ENCODE data around the gene CMPK2. TPM values are rescaled to one million over a fixed set of nuclear protein-coding genes. Genes with fewer than 3 reads are reported as not detected.

The CMPK2 gene
- total and polyA plus RNA-seq, 7 experiments from 2014 or later = 4.0 to 63.0 (median 6.6) TPM

- ChIA-PET POLR2A (no interaction called here), CTCF (no interaction called here)
- Histone ChIP-seq H3K27me3 (ENCODE audit: control insufficient read depth in 2 of 2, insufficient read depth in 2 of 2, low read length in 2 of 2) (no peaks in the 10 kb centered on the region), H3K9me3 (ENCODE audit: control insufficient read depth in 2 of 3, low read length in 3 of 3) (peaks cover 0 to 9% (median 0%) of the 10 kb centered on the region in 3 experiments), H3K4me1 (ENCODE audit: control insufficient read depth in 2 of 2, insufficient read depth in 2 of 2, low read length in 2 of 2) (no peaks in the 10 kb centered on the region), H3K27ac (ENCODE audit: low read depth, low read length) (no peak overlapping the region), H3K36me3 (ENCODE audit: control insufficient read depth in 2 of 3, insufficient read depth in 3 of 3, low read length in 3 of 3) (no peaks in the 10 kb centered on the region), H3K4me3 (ENCODE audit: low read length) (no peak overlapping the region)
- intact Hi-C loops (cut with micrococcal nuclease) = loop anchor here in 1 of 2 donors (1.0 to 2.0 kb wide), 3 partner anchors 32 to 84 kb away; partner anchors contain the start of genes CMPK2, RNF144A and RSAD2
- Mint-ChIP-seq H3K36me3 (peaks cover 5 to 57% (median 37%) of the 10 kb centered on the region in 5 donors), H3K9me3 (peaks cover 7 to 55% (median 27%) of the 10 kb centered on the region in 11 donors), H3K4me1 (peaks cover 0 to 27% (median 4%) of the 10 kb centered on the region in 7 donors), H3K27ac (peak overlapping the region in 4 of 9 donors; percentile 36 to 92 (median 43)), H3K27me3 (no peaks in the 10 kb centered on the region), H3K4me3 (peak overlapping the region in 1 of 10 donors; percentile 72)
- no peak for ATAC-seq
- DNase-seq = no peak
Observed at GRCh38 chr2:6833300-6833604, 32.5 kb downstream of the CMPK2 start.

GRCh38 chr2:6832596-6833299, 33.0 kb downstream of the CMPK2 start:
- H3K9me3 Mint-ChIP-seq = peaks cover 7 to 55% (median 27%) of the 10 kb centered on the region in 11 donors
- intact Hi-C loops (cut with micrococcal nuclease) = loop anchor here in 1 of 2 donors (1.0 to 2.0 kb wide), 3 partner anchors 33 to 84 kb away; partner anchors contain the start of genes CMPK2, RNF144A and RSAD2

GRCh38 chr2:6831229-6831628, 34.5 kb downstream of the CMPK2 start:
- no peak for DNase-seq
- Histone ChIP-seq H3K4me3 (ENCODE audit: low read length) (no peak overlapping the region), H3K36me3 (ENCODE audit: control insufficient read depth in 2 of 3, insufficient read depth in 3 of 3, low read length in 3 of 3) (no peaks in the 10 kb centered on the region), H3K9me3 (ENCODE audit: control insufficient read depth in 2 of 3, low read length in 3 of 3) (peaks cover 0 to 9% (median 0%) of the 10 kb centered on the region in 3 experiments), H3K27ac (ENCODE audit: low read depth, low read length) (no peak overlapping the region), H3K4me1 (ENCODE audit: control insufficient read depth in 2 of 2, insufficient read depth in 2 of 2, low read length in 2 of 2) (no peaks in the 10 kb centered on the region), H3K27me3 (ENCODE audit: control insufficient read depth in 2 of 2, insufficient read depth in 2 of 2, low read length in 2 of 2) (no peaks in the 10 kb centered on the region)
- Mint-ChIP-seq H3K9me3 (peaks cover 7 to 54% (median 27%) of the 10 kb centered on the region in 11 donors), H3K4me1 (peaks cover 0 to 35% (median 9%) of the 10 kb centered on the region in 7 donors), H3K27me3 (no peaks in the 10 kb centered on the region), H3K36me3 (peaks cover 5 to 46% (median 31%) of the 10 kb centered on the region in 5 donors), H3K27ac (no peak overlapping the region), H3K4me3 (no peak overlapping the region)
- CTCF ChIA-PET = no interaction called here
- POLR2A ChIA-PET = no interaction called here
- no peak for ATAC-seq
- intact Hi-C loops (cut with micrococcal nuclease) = no loop called here

More at GRCh38 chr2:6832596-6833299, 33.0 kb downstream of the CMPK2 start:
- ChIA-PET CTCF (no interaction called here), POLR2A (no interaction called here)
- ATAC-seq (no peak), DNase-seq (no peak)
- Histone ChIP-seq H3K4me1 (ENCODE audit: control insufficient read depth in 2 of 2, insufficient read depth in 2 of 2, low read length in 2 of 2) (no peaks in the 10 kb centered on the region), H3K4me3 (ENCODE audit: low read length) (no peak overlapping the region), H3K9me3 (ENCODE audit: control insufficient read depth in 2 of 3, low read length in 3 of 3) (peaks cover 0 to 9% (median 0%) of the 10 kb centered on the region in 3 experiments), H3K36me3 (ENCODE audit: control insufficient read depth in 2 of 3, insufficient read depth in 3 of 3, low read length in 3 of 3) (no peaks in the 10 kb centered on the region), H3K27ac (ENCODE audit: low read depth, low read length) (no peak overlapping the region), H3K27me3 (ENCODE audit: control insufficient read depth in 2 of 2, insufficient read depth in 2 of 2, low read length in 2 of 2) (no peaks in the 10 kb centered on the region)
- Mint-ChIP-seq H3K4me1 (peaks cover 0 to 31% (median 7%) of the 10 kb centered on the region in 7 donors), H3K36me3 (peaks cover 5 to 53% (median 33%) of the 10 kb centered on the region in 5 donors), H3K27me3 (no peaks in the 10 kb centered on the region), H3K27ac (peak overlapping the region in 6 of 9 donors; percentile 0 to 92 (median 36)), H3K4me3 (peak overlapping the region in 1 of 10 donors; percentile 72)

- no peaks in the 10 kb centered on the region for H3K27me3 ChIP-seq (ENCODE audit: control insufficient read depth in 2 of 2, insufficient read depth in 2 of 2, low read length in 2 of 2)
- intact Hi-C loops (cut with micrococcal nuclease) = no loop called here
- Mint-ChIP-seq H3K27ac (peak overlapping the region in 1 of 9 donors; percentile 23), H3K9me3 (peaks cover 6 to 36% (median 21%) of the 10 kb centered on the region in 11 donors), H3K27me3 (no peaks in the 10 kb centered on the region), H3K4me1 (peaks cover 0 to 20% (median 11%) of the 10 kb centered on the region in 7 donors), H3K36me3 (peaks cover 0 to 28% (median 19%) of the 10 kb centered on the region in 5 donors), H3K4me3 (no peak overlapping the region)
- no peaks in the 10 kb centered on the region for H3K4me1 ChIP-seq (ENCODE audit: control insufficient read depth in 2 of 2, insufficient read depth in 2 of 2, low read length in 2 of 2)
- ATAC-seq (no peak), DNase-seq (peak in 5 of 9 donors; percentile 3 to 20 (median 15))
- H3K9me3 ChIP-seq (ENCODE audit: control insufficient read depth in 2 of 3, low read length in 3 of 3) = peaks cover 0 to 9% (median 0%) of the 10 kb centered on the region in 3 experiments
- H3K4me3 ChIP-seq (ENCODE audit: low read length) = no peak overlapping the region
- CTCF ChIA-PET = no interaction called here
- no peak overlapping the region for H3K27ac ChIP-seq (ENCODE audit: low read depth, low read length)
- no peaks in the 10 kb centered on the region for H3K36me3 ChIP-seq (ENCODE audit: control insufficient read depth in 2 of 3, insufficient read depth in 3 of 3, low read length in 3 of 3)
- POLR2A ChIA-PET = no interaction called here
Observed at GRCh38 chr2:6828299-6828584, 37.5 kb downstream of the CMPK2 start.

GRCh38 chr2:6827566-6828298, 38.0 kb downstream of the CMPK2 start:
- no peaks in the 10 kb centered on the region for H3K36me3 ChIP-seq (ENCODE audit: control insufficient read depth in 2 of 3, insufficient read depth in 3 of 3, low read length in 3 of 3)
- H3K4me3 Mint-ChIP-seq = no peak overlapping the region
- POLR2A ChIA-PET = no interaction called here
- CTCF ChIA-PET = interaction anchor here (0.6 to 1.2 kb wide), 3 partner anchors 20 to 447 kb away, joined by 3 to 7 read pairs (median 3); no protein-coding TSS in a partner anchor
- H3K27me3 Mint-ChIP-seq = no peaks in the 10 kb centered on the region
- DNase-seq (no peak), ATAC-seq (no peak)
- no peaks in the 10 kb centered on the region for H3K4me1 ChIP-seq (ENCODE audit: control insufficient read depth in 2 of 2, insufficient read depth in 2 of 2, low read length in 2 of 2)
- H3K27me3 ChIP-seq (ENCODE audit: control insufficient read depth in 2 of 2, insufficient read depth in 2 of 2, low read length in 2 of 2) = no peaks in the 10 kb centered on the region
- intact Hi-C loops (cut with micrococcal nuclease) = no loop called here
- H3K27ac ChIP-seq (ENCODE audit: low read depth, low read length) = no peak overlapping the region
- H3K27ac Mint-ChIP-seq = peak overlapping the region in 1 of 9 donors; percentile 23
- H3K9me3 Mint-ChIP-seq = peaks cover 6 to 31% (median 18%) of the 10 kb centered on the region in 11 donors
- peaks cover 0 to 9% (median 0%) of the 10 kb centered on the region in 3 experiments for H3K9me3 ChIP-seq (ENCODE audit: control insufficient read depth in 2 of 3, low read length in 3 of 3)
- peaks cover 0 to 22% (median 19%) of the 10 kb centered on the region in 5 donors for H3K36me3 Mint-ChIP-seq
- peaks cover 0 to 14% (median 11%) of the 10 kb centered on the region in 7 donors for H3K4me1 Mint-ChIP-seq
- H3K4me3 ChIP-seq (ENCODE audit: low read length) = no peak overlapping the region

GRCh38 chr2:6826081-6826913, 39.4 kb downstream of the CMPK2 start:
- no peak overlapping the region for H3K27ac Mint-ChIP-seq
- peak; percentile 92 for ATAC-seq
- peaks cover 0 to 14% (median 11%) of the 10 kb centered on the region in 7 donors for H3K4me1 Mint-ChIP-seq
- DNase-seq = peak in 8 of 9 donors; percentile 26 to 58 (median 51)
- no peak overlapping the region for H3K4me3 ChIP-seq (ENCODE audit: low read length)
- H3K9me3 ChIP-seq (ENCODE audit: control insufficient read depth in 2 of 3, low read length in 3 of 3) = peaks cover 0 to 5% (median 0%) of the 10 kb centered on the region in 3 experiments
- POLR2A ChIA-PET = no interaction called here
- intact Hi-C loops (cut with micrococcal nuclease) = loop anchor here (1.0 kb wide), 4 partner anchors 40 to 258 kb away; no protein-coding TSS in a partner anchor
- H3K9me3 Mint-ChIP-seq = peaks cover 6 to 19% (median 15%) of the 10 kb centered on the region in 11 donors
- H3K4me1 ChIP-seq (ENCODE audit: control insufficient read depth in 2 of 2, insufficient read depth in 2 of 2, low read length in 2 of 2) = no peaks in the 10 kb centered on the region
- no peaks in the 10 kb centered on the region for H3K27me3 Mint-ChIP-seq
- no peaks in the 10 kb centered on the region for H3K27me3 ChIP-seq (ENCODE audit: control insufficient read depth in 2 of 2, insufficient read depth in 2 of 2, low read length in 2 of 2)
- CTCF ChIA-PET = interaction anchor here (0.8 to 1.2 kb wide), 6 partner anchors 11 to 218 kb away, joined by 3 to 7 read pairs (median 4); no protein-coding TSS in a partner anchor
- H3K36me3 Mint-ChIP-seq = peaks cover 0 to 19% (median 12%) of the 10 kb centered on the region in 5 donors
- H3K4me3 Mint-ChIP-seq = no peak overlapping the region
- H3K36me3 ChIP-seq (ENCODE audit: control insufficient read depth in 2 of 3, insufficient read depth in 3 of 3, low read length in 3 of 3) = no peaks in the 10 kb centered on the region
- H3K27ac ChIP-seq (ENCODE audit: low read depth, low read length) = no peak overlapping the region

Data from naive thymus-derived CD4-positive, alpha-beta T cell (primary cell).